GM18502 (cell line): ENCODE measurements around the gene FMO1.
"Not testable (repeated sequence)": the region's sequence is repeated elsewhere in the genome, so short reads cannot be mapped to it uniquely, and the experiment has no call there.

Experiments
- ATAC-seq: cut with Tn5 transposase; IDR thresholded peaks from one replicate; pipeline ENCODE4 v1.9.1; 2021; ENCODE audit warnings: mild to moderate bottlenecking; ENCODE audit not compliant: unreplicated experiment, poor library complexity

FMO1 gene

DNA sequence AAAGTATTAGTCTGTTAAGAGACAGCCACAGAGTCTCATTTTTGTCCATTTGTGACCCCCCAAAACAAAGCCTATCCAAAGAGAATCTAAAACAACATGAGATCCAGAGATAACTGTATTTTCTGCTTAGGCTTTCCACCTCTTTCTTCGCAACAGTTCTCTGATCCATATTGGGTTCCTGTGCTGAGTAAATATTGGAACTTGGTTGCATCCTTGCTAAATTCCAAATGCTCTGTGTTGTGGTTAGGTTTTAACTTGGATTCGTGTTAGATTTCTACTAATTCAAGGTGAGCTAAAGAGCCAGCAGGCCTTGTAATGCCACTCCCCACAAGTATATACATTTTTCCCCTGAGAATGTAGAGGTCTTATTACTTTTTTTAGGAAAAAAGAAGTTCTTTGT lies 29.2 kb downstream of the FMO1 start:
- no peak for ATAC-seq

- ATAC-seq: no peak
Observed at GRCh38 chr1:171279234-171279633, 30.9 kb downstream of the FMO1 start.

DNA sequence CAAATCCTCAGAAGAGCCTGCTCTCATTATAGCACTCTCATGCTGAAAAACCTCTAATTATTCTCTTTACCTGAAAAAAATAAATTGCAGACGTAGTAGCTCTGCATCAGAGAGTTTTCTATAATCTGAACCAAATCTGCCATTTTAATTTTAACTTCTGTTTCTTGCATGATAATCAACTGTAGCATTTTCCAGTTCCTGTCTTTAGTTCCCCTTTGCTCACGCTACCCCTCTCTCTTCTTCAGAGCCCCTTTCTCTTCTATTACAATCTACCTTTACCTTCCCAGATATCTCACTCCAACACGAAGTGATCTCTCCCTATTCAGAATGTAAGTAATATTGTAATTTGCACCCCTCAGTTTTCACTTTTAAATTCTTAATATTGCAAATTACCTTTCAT lies 31.4 kb downstream of the FMO1 start:
- ATAC-seq: no peak

DNA sequence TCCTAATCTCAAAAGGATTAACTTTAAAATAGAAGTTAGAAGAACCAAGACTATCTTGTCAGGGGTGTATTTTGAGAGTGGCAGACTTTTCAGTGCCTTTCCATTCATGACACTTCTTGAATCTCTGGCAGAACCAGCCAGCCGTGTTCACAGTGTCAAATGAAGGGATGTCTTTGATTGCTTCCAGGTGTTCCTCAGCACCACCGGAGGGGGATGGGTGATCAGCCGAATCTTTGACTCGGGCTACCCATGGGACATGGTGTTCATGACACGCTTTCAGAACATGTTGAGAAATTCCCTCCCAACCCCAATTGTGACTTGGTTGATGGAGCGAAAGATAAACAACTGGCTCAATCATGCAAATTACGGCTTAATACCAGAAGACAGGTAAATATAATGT lies 32.3 kb downstream of the FMO1 start:
- ATAC-seq: no peak

GRCh38 chr1:171286032-171286705 lies 37.9 kb downstream of the FMO1 start:
- ATAC-seq: peak; percentile 87

DNA sequence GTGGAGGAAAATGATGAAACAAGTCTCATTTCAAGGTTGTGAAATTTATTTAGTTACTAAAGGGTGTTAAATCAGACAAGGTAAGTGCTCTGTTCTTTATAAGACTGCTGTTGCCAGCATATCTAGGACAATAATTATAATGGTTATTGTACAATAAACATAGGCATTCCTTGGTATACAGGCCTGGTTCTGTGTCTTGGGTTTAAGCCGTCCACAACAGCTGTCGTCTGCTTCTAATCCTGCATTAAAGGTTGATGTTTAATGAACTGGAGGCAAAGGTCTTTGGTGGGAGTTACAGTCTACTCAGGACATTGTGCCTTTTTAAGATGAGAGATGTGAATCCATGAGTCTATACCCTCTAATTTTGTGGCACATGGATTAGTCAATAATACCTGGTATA lies 42.3 kb downstream of the FMO1 start:
- no peak for ATAC-seq

- no peak for ATAC-seq
Observed at GRCh38 chr1:171292799-171293198, 44.5 kb downstream of the FMO1 start.

GRCh38 chr1:171295383-171295782 lies 47.1 kb downstream of the FMO1 start:
- ATAC-seq: not testable (repeated sequence)

DNA sequence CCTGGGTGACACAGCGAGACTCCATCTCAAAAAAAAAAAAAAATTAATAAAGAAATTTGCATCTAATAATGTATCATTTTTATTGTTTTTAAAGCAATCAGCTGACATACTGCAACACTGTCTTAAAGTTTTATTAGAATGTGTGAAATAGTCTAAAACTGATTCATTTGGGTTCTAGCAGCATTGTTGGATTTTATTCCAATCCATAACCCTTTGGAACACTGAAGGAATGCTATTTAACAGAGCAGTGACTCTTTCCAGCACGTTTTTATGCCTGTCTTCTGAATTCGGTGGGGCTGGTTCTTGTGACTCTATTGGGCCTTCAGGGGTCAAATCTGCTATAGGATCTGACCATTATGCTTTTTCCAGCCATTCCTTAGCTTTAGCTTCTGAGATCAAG lies 47.5 kb downstream of the FMO1 start:
- ATAC-seq: no peak

DNA sequence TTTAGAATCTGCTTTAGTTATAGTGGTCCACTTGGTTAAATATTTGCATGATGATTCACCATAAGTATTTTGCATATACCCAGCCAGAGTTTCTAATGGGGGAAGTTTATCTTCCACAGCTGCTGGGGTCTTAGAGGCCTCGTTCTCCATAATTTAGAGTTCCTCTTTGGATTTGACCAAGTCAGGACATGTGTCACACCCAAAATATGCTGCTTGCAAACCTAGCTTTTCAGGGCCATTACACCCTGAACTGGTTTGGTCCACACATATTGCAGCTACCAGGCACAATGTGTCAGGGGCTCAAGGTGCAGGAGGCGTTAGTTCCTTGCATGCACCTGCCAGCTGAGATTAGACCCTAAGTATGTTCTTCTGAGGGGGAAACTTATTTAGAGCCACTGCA lies 48.6 kb downstream of the FMO1 start:
- ATAC-seq: no peak

DNA sequence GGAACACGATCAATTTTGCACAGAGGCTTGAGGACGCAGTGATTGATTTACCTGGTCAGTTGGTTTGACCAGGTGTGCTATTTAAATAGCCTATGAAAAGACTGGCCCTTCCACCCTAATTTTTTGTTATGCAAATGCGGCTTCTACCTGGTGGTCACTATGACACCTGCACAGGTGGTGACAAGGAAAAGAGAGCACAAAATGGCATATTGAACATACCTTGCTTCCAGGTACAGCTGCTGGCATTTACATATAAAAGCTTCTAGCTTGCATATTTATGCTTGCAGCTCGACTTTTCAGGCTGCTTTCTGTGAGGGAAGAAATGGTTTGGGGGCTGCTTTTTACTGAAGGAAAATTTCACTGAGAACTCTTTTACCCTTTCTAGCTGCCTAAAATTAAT lies 50.4 kb downstream of the FMO1 start:
- no peak for ATAC-seq

GRCh38 chr1:171299342-171299741 lies 51.0 kb downstream of the FMO1 start:
- no peak for ATAC-seq

DNA sequence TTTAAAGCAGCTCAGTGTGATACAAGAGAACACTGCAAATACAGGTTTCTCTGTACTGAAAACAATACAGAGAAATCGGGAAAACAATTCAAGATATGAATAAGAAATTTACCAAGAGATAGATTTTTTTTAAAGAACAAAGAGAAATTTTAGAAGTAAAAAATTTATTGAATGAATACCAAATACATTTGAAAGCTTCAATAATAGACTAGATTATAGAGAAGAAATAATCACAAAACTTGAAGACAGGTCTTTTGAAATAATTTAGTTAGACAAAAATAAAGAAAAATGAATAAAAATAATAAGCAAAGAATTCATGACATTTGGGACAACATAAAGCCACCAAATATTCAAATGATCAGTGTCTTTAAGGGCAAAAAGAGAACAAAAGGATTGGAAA lies 52.1 kb downstream of the FMO1 start:
- ATAC-seq: no peak

GRCh38 chr1:171310661-171311087 lies 62.4 kb downstream of the FMO1 start:
- ATAC-seq: no peak

DNA sequence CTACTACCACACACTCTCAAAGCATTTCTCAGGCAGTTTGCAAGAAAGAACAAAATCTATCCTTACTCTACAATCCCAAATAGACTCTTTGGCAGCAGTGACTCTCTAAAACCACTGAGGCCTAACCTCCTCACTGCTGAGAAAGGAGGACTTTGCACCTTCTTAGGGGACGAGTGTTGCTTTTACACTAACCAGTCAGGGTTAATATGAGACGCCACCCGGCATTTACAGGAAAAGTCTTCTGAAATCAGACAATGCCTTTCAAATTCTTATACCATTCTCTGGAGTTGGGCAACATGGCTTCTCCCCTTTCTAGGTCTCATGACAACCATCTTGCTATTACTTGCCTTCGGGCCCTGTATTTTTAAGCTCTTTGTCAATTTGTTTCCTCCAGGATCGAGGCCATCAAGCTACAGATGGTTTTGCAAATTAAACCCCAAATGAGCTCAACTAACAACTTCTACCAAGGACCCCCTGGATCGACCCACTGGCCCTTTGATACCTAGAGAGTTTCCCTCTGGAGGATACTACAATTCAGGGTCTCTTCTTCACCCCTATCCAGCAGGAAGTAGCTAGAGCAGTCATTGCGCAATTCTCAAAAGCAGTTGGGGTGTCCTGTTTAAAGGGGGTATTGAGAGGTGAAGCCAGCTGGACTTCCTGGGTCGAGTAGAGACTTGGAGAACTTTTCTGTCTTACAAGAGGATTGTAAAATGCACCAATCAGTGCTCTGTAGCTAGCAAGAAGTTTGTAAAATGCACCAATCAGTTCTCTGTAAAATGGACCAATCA lies 63.7 kb downstream of the FMO1 start:
- ATAC-seq: no peak

DNA sequence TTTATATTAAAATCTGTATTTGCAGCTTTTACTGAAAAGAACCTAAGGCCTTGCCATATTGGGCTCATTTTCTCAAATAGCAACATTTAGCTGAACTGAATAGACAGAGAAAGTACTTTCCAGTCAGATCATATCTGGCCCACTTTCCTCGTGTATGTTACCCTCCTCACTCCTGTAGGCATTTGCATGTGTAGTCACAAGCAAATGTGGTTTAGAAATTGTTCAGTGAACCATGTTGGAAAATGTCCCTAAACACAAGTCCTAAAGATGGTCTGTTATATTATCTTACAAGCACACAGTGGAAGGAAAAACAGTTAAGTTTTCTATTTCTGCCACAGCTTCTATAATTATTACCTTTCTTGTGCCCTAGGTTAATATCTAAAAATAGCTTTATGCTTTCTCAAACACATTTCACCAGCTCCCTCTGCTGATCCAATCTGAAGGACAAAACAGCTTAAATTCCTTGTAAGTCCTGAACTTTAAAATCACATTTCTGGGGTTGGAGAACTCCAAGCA lies 65.1 kb downstream of the FMO1 start:
- peak; percentile 65 for ATAC-seq

GRCh38 chr1:171313835-171314320 lies 65.6 kb downstream of the FMO1 start, which contains the start of gene FMO4:
FMO4 (plus strand) TSS chr1:171314183; CDS start chr1:171319826, 5,643 bp downstream.
- peak; percentile 100 for ATAC-seq

DNA sequence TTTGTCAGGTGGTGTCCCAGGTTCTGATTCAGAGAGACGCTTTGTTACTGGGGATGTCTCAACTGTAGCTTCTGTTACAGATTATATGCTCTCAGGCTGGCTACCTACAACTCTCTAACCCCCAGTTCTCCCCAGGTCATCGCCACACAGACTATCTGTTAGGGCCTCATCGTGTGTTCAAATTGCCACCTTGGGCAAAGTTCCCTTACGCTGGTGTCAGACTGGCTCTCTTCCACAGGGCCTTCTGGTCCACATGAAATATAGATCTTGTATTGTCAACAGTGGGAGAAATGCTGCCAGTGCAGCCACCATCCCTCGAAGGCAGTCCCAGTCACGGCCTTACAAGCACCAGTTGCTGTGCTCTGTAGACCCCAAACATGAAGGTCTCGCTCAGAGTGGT lies 81.0 kb downstream of the FMO1 start:
- ATAC-seq: no peak

GRCh38 chr1:171334024-171334640 lies 85.8 kb downstream of the FMO1 start:
- no peak for ATAC-seq
